Muscle layer of colon (tissue), 2 donors: Measurements from ENCODE around the gene MORF4L1.
A peak's percentile ranks its signal among the peaks of the same experiment; 100 is the strongest.

Experiments
- H3K27ac ChIP-seq: one replicate; pipeline ENCODE4 v1.7.0; 2013; ENCODE audit warnings: low read depth, mild to moderate bottlenecking, low read length, moderate library complexity
- H3K27me3 ChIP-seq, 2 donors: one replicate each; pipeline ENCODE4 v1.7.0; 2013; ENCODE audit warnings: low read length in 2 of 2, mild to moderate bottlenecking in 2 of 2; ENCODE audit not compliant: insufficient read depth in 2 of 2, control insufficient read depth in 1 of 2
- H3K36me3 ChIP-seq: one replicate; pipeline ENCODE4 v1.7.0; 2013; ENCODE audit warnings: mild to moderate bottlenecking, low read length; ENCODE audit not compliant: insufficient read depth
- H3K4me1 ChIP-seq: one replicate; pipeline ENCODE4 v1.7.0; 2013; ENCODE audit warnings: mild to moderate bottlenecking, low read length; ENCODE audit not compliant: insufficient read depth
- H3K4me3 ChIP-seq, 2 donors: one replicate each; pipeline ENCODE4 v1.7.0; 2013; ENCODE audit warnings: low read length in 2 of 2, low read depth in 1 of 2, mild to moderate bottlenecking in 1 of 2, moderate library complexity in 1 of 2
- H3K9ac ChIP-seq: one replicate; pipeline ENCODE4 v1.7.0; 2013; ENCODE audit warnings: low read length
- H3K9me3 ChIP-seq: one replicate; pipeline ENCODE4 v1.7.0; 2013; ENCODE audit warnings: mild to moderate bottlenecking, low read length
- donor health status: abdominal sarcoma.
- donor health status: Adenocarcinoma of cecum.

MORF4L1 gene

DNA sequence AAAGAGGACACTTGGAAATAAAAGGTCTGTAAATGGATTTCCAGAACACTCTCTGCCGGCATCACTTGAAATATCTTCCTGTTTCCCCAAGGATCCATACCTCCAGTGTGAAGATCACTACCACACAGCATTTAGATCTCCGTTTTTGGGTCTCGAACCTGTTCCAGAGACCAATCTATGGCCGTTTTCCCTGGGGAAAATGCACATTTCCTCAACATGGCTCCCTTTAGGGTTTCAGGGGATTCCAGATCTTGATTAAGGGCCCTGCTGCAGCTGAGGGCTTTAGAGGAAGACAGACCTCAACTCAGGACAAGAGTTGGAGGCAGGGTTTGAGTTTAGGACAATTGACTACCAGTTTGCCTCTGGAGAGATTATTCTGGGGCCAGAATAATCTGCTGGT is 70.1 kb downstream of the MORF4L1 start:
- Histone ChIP-seq H3K36me3 (no peaks in the 10 kb centered on the region), H3K9ac (no peak overlapping the region), H3K27ac (no peak overlapping the region), H3K4me1 (peaks cover 11% of the 10 kb centered on the region), H3K9me3 (no peaks in the 10 kb centered on the region), H3K27me3 (no peaks in the 10 kb centered on the region), H3K4me3 (no peak overlapping the region)

DNA sequence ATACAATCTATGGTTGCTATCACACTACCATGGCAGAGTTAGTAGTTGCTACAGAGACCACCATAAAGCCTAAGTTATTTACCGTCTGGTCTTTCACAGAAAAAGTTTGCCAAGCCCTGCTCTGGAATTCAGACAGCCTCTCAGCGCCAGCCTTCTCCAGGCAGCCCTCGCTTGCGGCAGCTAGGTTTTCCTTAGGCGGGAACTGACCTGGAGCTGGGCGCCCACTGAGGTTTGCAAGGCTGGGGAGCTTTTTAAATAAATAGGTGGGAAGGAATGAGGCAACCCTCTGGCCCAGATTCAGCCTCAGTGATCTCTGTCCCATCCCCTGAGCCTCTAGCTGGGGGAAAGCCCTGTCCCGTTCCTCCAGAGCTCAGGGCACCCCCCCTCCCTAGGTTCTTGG is 71.0 kb downstream of the MORF4L1 start:
- Histone ChIP-seq H3K27ac (no peak overlapping the region), H3K36me3 (no peaks in the 10 kb centered on the region), H3K4me3 (peak overlapping the region in 1 of 2 donors; percentile 65)

DNA sequence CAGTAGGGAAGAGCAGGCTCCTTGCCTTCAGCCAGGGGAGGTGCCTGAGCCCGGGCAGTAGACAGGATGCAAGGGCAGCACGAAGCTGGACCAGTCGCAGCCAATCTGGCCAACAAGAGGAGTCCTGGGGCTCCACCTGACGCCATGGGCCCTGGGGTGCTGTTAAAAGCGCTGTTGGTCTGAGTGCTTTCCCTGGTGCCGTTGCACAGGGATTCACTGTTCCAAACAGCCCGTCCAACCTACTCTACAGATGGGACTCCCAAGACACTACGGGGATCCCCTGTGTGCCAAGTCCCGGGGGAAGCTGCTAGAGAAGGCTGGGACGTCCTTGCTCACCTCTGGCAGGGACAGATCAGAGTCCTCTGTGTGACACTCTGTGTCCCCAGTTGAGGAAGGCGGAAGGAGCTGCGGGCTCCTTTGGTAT is 71.5 kb downstream of the MORF4L1 start:
- Histone ChIP-seq H3K27ac (peak overlapping the region; percentile 44), H3K36me3 (no peaks in the 10 kb centered on the region), H3K9me3 (no peaks in the 10 kb centered on the region), H3K27me3 (no peaks in the 10 kb centered on the region), H3K4me1 (peaks cover 11% of the 10 kb centered on the region), H3K4me3 (peak overlapping the region; percentile 65 to 74), H3K9ac (peak overlapping the region; percentile 41)

More for the DNA sequence above, 71.0 kb downstream of the MORF4L1 start:
- Histone ChIP-seq H3K9ac (no peak overlapping the region), H3K4me1 (peaks cover 11% of the 10 kb centered on the region), H3K27me3 (no peaks in the 10 kb centered on the region), H3K9me3 (no peaks in the 10 kb centered on the region)

DNA sequence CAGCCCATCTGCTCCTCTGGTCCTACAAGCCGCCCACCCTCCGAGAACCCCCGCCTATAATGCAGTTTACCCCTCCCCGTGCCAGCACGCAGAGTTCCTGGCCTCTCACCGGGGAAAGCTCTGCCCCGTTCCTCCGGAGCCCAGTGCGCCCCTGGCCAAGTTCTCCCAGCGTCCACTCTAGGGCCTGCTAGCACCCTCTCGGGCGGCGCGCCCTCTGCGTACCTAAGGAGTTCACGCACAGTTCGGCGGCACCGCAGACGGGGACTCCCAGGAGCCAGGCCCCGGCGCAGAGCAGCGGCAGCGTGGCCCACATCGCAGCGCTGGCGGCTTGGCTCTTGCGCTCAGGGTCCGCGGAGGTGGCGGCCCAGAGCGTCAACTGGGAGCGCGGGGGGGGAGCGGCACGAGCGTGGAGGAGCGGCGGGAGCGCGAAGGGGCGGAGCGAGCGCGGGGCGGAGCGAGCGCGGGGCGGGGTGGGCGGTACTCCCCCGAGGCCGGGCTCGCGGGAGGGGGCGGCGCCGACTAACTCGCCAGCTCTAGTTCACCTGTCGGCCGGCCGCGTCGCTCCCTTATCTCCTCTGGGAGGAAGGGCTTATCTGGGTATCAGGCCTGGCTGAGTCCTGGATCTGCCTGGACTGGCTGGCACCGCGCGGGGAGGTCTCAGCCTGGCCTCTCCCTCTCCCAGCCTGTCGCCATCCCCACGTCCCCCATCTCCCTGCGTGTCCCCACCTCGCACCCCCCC is 72.1 kb downstream of the MORF4L1 start, which contains the start of gene CTSH:
CTSH (minus strand) TSS at position 378 of the 739 bp plus-strand sequence; CDS start at position 313, 65 bp downstream.
- Histone ChIP-seq H3K27me3 (no peaks in the 10 kb centered on the region), H3K4me3 (peak within 1 kb of the TSS; percentile 65 to 74), H3K36me3 (no peaks in the 10 kb centered on the region), H3K9ac (peak within 1 kb of the TSS; percentile 41), H3K27ac (peak within 1 kb of the TSS; percentile 44), H3K9me3 (no peaks in the 10 kb centered on the region), H3K4me1 (peaks cover 11% of the 10 kb centered on the region)

DNA sequence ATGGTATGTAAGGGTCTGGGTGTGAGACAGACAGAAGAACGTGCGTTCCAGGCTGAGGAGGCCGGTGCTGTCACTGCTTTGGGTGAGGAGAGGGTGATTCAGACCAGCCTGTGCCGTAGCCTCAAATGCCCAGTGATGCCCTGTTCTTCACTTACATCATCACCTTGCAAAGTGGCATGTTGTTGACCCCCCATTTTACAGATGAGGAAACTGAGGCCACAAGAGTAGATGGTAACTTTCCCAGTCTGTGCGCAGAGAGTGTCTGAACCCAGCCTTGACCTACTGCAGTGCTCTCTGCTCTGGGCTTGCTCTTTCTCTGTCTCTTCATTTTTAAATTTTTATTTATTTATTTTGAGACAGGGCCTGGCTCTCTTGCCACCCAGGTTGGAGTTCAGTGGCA is 73.8 kb downstream of the MORF4L1 start:
- peaks cover 11% of the 10 kb centered on the region for H3K4me1 ChIP-seq
- H3K27ac ChIP-seq, result no peak overlapping the region
- no peaks in the 10 kb centered on the region for H3K27me3 ChIP-seq

DNA sequence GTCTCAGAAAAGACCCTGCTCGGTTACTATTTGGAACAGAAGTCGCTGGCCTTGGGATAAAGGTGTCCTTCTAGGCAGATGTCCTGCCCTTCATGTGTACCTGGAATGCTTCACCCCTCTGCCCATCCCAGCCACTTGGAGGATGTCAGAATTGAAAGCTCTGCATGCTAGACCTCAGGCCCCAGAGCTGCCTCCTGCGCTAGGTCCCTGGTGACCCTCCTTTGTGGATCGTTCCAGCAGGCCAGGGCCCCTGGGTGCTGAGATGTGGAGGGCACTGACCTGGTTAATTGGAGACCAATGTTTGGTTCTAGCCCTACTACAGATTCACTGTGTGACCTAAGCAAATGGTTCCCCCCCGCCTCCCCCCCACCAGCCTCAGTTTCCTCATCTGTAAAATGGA is 74.8 kb downstream of the MORF4L1 start:
- Histone ChIP-seq H3K27me3 (no peaks in the 10 kb centered on the region), H3K36me3 (no peaks in the 10 kb centered on the region), H3K9me3 (no peaks in the 10 kb centered on the region), H3K4me1 (peaks cover 11% of the 10 kb centered on the region), H3K4me3 (no peak overlapping the region), H3K27ac (no peak overlapping the region), H3K9ac (no peak overlapping the region)

More for the DNA sequence above, 73.8 kb downstream of the MORF4L1 start:
- H3K36me3 ChIP-seq, result no peaks in the 10 kb centered on the region
- H3K4me3 ChIP-seq, result no peak overlapping the region
- H3K9me3 ChIP-seq, result no peaks in the 10 kb centered on the region
- H3K9ac ChIP-seq, result no peak overlapping the region
